Activated CD4-positive, alpha-beta T cell treated with anti-CD3 and anti-CD28 coated beads, Interleukin-2, amount 50 U/mL, for 48 hours (primary cell): ENCODE measurements around the gene ITPKB.
A peak's percentile ranks its signal among the peaks of the same experiment; 100 is the strongest.
"Not testable (repeated sequence)": the region's sequence is repeated elsewhere in the genome, so short reads cannot be mapped to it uniquely, and the experiment has no call there.

Experiments used
- DNase-seq, 2 experiments: peaks; one replicate each; pipeline ENCODE4 v3.0.0-alpha.2; 2020

ITPKB gene

GRCh38 chr1:226730071-226730470 lies 9.0 kb downstream of the ITPKB start:
- DNase-seq = no peak

- DNase-seq = no peak
These were observed 10.6 kb downstream of the ITPKB start for GRCh38 chr1:226728448-226728847.

DNA sequence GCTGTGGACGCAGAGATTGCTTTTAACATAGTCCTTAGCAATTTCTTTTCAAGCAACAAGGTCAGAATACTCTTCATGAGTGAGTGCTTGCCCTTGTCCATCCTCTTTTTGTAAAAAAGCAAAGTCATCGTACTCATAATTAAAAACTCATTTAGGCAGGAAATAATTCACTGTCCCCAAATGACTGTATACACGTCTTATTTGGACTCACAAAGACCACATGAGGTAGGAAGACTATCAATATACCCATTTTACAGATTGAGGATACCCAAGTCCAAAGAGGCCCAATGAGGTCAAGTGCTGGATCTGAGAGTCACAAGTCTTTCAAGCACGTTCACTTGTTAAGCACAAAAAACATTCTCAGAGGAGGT lies 13.2 kb downstream of the ITPKB start:
- DNase-seq = no peak

- no peak for DNase-seq
These were observed 15.2 kb downstream of the ITPKB start for GRCh38 chr1:226723657-226724532.

- no peak for DNase-seq
These were observed 16.0 kb downstream of the ITPKB start for GRCh38 chr1:226722901-226723656.

DNA sequence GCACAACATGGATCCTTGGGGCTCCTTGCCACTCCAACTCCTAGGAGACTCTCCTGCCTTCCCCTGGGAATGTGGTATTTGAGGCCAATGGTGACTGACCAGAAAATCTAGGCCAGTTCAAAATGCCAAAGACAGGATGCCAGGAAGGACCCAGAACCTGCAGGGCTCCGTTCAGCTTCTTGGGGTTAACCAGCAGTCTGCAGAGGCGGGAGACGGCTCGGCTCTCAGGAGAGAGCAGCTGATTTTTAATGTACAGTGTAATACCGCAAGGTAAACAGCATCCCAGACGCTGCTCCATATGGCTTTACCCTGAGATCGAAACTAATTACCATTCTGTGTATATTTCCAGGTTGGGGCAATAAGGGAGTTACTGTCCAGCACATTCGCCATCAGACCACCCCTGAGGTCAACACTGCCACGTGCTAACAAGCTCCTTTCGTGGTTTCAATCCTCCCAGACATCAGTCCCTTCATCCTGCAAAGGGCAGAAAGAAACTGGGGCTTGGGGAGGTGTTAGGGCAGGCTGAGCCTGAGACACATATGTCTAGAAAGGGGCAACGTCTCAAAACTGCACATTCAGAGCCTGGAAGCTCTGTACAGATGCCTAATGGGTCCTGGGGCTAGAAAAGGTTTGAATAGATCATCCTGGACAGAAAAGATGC lies 16.7 kb downstream of the ITPKB start:
- no peak for DNase-seq

- DNase-seq = not testable (repeated sequence)
These were observed 18.5 kb downstream of the ITPKB start for GRCh38 chr1:226720574-226720973.

GRCh38 chr1:226719596-226720387 lies 19.3 kb downstream of the ITPKB start:
- DNase-seq = no peak

DNA sequence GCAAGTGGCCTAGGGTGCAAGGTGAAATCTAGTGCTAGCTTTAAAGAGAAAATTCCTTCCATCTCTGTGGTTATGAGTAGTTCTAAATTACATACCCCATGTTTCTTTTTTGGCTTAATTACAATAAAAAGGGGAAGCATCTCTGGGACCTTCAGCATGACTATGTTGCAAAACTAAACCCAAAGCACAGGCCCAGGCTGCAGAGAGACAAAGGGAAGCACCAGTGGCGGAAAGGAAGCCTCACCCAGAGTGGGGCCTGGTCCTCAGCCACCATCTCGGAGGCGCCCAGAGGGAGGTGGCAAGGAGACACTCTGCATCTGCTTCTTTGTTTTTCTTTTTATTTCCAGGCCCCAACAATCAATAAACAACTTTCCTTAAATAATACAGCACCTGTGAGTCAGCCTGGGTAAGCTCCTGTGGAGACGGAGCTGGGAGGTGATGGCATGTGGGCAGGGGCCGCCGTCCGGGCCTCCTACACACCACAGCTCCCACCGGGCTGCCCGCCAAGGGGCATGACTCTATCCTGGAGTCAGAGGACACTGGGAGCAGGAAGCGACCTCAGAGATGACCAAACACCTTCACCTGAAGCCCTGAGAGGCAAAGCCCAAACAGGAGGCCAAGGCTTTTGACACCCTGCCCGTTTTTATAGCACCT lies 21.7 kb downstream of the ITPKB start:
- DNase-seq = no peak

- DNase-seq = no peak
These were observed 22.5 kb downstream of the ITPKB start for GRCh38 chr1:226716577-226716976.

DNA sequence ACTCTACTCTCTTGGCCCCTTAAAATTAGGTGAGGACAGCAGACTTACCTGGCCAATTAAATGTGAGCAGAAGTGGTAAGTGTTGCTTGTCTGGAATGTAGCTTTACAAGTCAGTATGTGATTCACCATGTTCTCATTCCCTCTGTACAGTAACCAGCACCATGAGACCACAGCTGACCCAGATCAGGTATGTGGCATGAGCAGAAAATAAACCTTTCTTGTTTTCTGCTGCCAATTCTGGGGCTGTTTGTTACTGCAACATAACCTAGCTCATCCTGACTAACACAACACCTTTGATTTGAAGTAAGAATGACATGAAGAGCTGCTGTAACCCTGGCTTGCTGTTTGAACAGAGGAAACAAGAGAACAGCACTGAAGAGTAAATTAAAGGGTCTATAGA lies 24.9 kb downstream of the ITPKB start:
- DNase-seq = no peak

GRCh38 chr1:226712742-226713419 lies 26.2 kb downstream of the ITPKB start:
- DNase-seq = no peak

GRCh38 chr1:226711976-226712741 lies 26.9 kb downstream of the ITPKB start:
- DNase-seq = peak; percentile 51 to 67

DNA sequence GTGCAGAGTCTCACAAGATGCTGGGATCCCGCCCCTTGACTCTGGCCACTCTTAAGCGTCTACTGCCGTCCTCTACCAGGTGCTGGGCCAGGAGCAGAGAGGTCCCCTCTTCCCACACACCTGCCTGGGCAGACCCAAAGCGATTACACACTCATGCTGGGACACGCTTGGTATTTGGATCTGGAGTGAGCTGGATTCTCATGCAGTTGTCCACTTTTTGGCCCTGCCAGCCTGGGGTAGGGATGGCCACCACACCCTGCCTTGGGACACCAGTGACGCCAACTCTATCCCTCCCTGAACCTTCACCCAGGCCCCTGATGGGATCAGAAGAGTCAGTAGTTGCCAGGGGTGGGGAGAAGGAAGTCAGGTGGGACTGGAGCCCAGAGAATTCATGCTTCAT lies 28.6 kb downstream of the ITPKB start:
- DNase-seq = no peak

- no peak for DNase-seq
These were observed 29.1 kb downstream of the ITPKB start for GRCh38 chr1:226709953-226710352.

GRCh38 chr1:226708967-226709396 lies 30.1 kb downstream of the ITPKB start:
- DNase-seq = no peak

GRCh38 chr1:226708342-226708780 lies 30.7 kb downstream of the ITPKB start:
- DNase-seq = peak in 1 of 2 experiments; percentile 52

- DNase-seq = no peak
These were observed 32.4 kb downstream of the ITPKB start for GRCh38 chr1:226706684-226707083.

DNA sequence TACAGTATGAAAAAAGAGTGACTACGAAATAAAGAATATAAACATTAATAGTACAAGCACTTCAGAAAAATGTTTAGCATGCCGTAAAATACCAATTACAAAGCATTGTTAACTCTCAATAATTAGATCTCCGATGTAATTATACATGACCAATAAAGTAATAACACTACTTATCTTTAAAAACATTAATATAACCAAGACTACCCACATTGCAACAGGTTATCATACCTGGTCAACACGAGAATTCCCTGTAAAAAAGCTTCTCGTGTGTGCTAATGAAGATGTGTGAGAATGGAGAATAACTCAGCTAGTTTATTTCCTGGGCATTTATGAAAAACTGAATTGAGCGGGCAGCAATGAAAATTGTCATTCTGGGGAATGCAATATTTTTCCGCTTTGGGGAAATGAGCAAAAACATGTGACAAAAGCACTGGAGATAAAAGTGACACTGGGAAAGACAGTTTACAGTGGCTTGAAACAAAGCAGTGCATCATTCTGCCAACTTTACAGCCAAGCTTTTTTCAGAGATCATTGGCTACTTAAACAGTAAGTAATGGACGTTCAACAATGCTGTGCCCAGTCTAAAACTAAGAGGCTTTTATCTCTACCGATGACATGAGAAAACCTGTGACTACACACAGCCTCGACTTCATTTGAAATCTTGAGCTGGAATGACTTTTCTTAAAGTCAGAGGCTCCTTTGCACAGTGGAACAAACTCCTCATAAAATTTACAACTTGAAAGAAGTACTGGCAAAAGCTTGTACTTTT lies 34.7 kb downstream of the ITPKB start:
- no peak for DNase-seq
